Breast epithelium (tissue), 3 donors: ENCODE measurements around the gene CHRNG.

Experiments used
- CTCF ChIP-seq, 3 donors: fragments of 450-650 bp; IDR thresholded peaks; one replicate each; pipeline ENCODE4 v1.5.1; 2016 to 2017; ENCODE audit warnings: antibody characterized with exemption in 3 of 3, mild to moderate bottlenecking in 3 of 3, moderate library complexity in 3 of 3
- POLR2A ChIP-seq: fragments of 450-650 bp; IDR thresholded peaks from one replicate; pipeline ENCODE4 v1.6.1; 2016; ENCODE audit warnings: antibody characterized with exemption, mild to moderate bottlenecking, moderate library complexity

GRCh38 chr2:232501794-232502390 is 37.6 kb upstream of the CHRNG start:
- TF ChIP-seq POLR2A (no peak), CTCF (IDR thresholded peaks at IDR 0.05) (no peak)
